DND-41 (cell line): ENCODE data around the gene PCED1B.

Source experiments
- ATAC-seq: fragments of 200-7000 bp; cut with Tn5 transposase; 3 replicates; pipeline ENCODE4 v1.9.1; 2021; ENCODE audit warnings: low read depth; ENCODE audit not compliant: insufficient read depth
- DNase-seq: peaks from one replicate; pipeline ENCODE4 v3.0.0-alpha.2; 2020
- H2AFZ ChIP-seq: 2 replicates; pipeline ENCODE4 v1.6.0; 2012; ENCODE audit warnings: low read depth, low read length
- H3K27ac ChIP-seq: 2 replicates; pipeline ENCODE4 v1.5.1; 2012; ENCODE audit warnings: low read length, inconsistent platforms
- H3K27me3 ChIP-seq: fragments of 200-600 bp; sonication (generic); 2 replicates; pipeline ENCODE4 v1.6.0; 2012; ENCODE audit warnings: low read length, mild to moderate bottlenecking, inconsistent platforms; ENCODE audit not compliant: insufficient read depth, poor library complexity
- H3K36me3 ChIP-seq: 2 replicates; pipeline ENCODE4 v1.5.1; 2012; ENCODE audit warnings: low read length, inconsistent platforms; ENCODE audit not compliant: insufficient read depth
- H3K4me1 ChIP-seq: 2 replicates; pipeline ENCODE4 v1.5.1; 2012; ENCODE audit warnings: mild to moderate bottlenecking, low read length; ENCODE audit not compliant: insufficient read depth
- H3K4me2 ChIP-seq: 2 replicates; pipeline ENCODE4 v1.6.0; 2012; ENCODE audit warnings: mild to moderate bottlenecking, moderate library complexity, low read length, inconsistent platforms; ENCODE audit not compliant: insufficient read depth
- H3K4me3 ChIP-seq, 2 experiments: fragments of 200-600 bp in 1 of 2; shearing (Covaris generic) in 1 of 2; 2 replicates each; pipeline ENCODE4 v1.5.1; 2012 to 2016; ENCODE audit warnings: inconsistent platforms in 2 of 2, low read length in 2 of 2, mild to moderate bottlenecking in 2 of 2, low read depth in 1 of 2, moderate library complexity in 1 of 2
- H3K79me2 ChIP-seq: 2 replicates; pipeline ENCODE4 v1.6.0; 2012; ENCODE audit warnings: low read length, inconsistent platforms; ENCODE audit not compliant: insufficient read depth
- H3K9ac ChIP-seq: 2 replicates; pipeline ENCODE4 v1.6.0; 2012; ENCODE audit warnings: low read depth, mild to moderate bottlenecking, inconsistent platforms, low read length, moderate library complexity
- H3K9me3 ChIP-seq: 2 replicates; pipeline ENCODE4 v1.5.1; 2012; ENCODE audit warnings: low read length, moderate library complexity, mild to moderate bottlenecking, inconsistent platforms; ENCODE audit not compliant: insufficient read depth, severe bottlenecking
- H4K20me1 ChIP-seq: 2 replicates; pipeline ENCODE4 v1.6.0; 2012; ENCODE audit warnings: low read length; ENCODE audit not compliant: insufficient read depth
- CTCF ChIP-seq: IDR thresholded peaks from 2 replicates; pipeline ENCODE4 v1.5.1; 2012; ENCODE audit warnings: borderline replicate concordance, low read length, moderate library complexity, mild to moderate bottlenecking; ENCODE audit not compliant: poor library complexity, severe bottlenecking; ENCODE audit errors: extremely low read depth
- EZH2 ChIP-seq: IDR thresholded peaks from 3 replicates; pipeline ENCODE4 v1.6.1; 2012; ENCODE audit warnings: borderline replicate concordance, low read depth, mild to moderate bottlenecking, moderate library complexity, low read length, inconsistent platforms; ENCODE audit not compliant: severe bottlenecking

Gene PCED1B

GRCh38 chr12:47238669-47239114 lies 159.3 kb downstream of the PCED1B start:
- TF ChIP-seq EZH2 (no peak), CTCF (no peak)
- no peaks in the 10 kb centered on the region for H4K20me1 ChIP-seq
- H3K27ac ChIP-seq, result no peak overlapping the region
- DNase-seq (no peak), ATAC-seq (no peak)
- no peak overlapping the region for H2AFZ ChIP-seq
- H3K9ac ChIP-seq, result no peak overlapping the region
- H3K4me3 ChIP-seq, result no peak overlapping the region
- H3K27me3 ChIP-seq, result no peaks in the 10 kb centered on the region
- no peaks in the 10 kb centered on the region for H3K36me3 ChIP-seq
- no peaks in the 10 kb centered on the region for H3K79me2 ChIP-seq
- H3K4me1 ChIP-seq, result no peaks in the 10 kb centered on the region
- no peak overlapping the region for H3K4me2 ChIP-seq
- no peaks in the 10 kb centered on the region for H3K9me3 ChIP-seq

GRCh38 chr12:47242426-47242825 lies 163.0 kb downstream of the PCED1B start:
- H3K9me3 ChIP-seq, result no peaks in the 10 kb centered on the region
- H3K27ac ChIP-seq, result no peak overlapping the region
- no peaks in the 10 kb centered on the region for H4K20me1 ChIP-seq
- no peaks in the 10 kb centered on the region for H3K36me3 ChIP-seq
- DNase-seq (no peak), ATAC-seq (no peak)
- H3K79me2 ChIP-seq, result no peaks in the 10 kb centered on the region
- H2AFZ ChIP-seq, result no peak overlapping the region
- H3K27me3 ChIP-seq, result no peaks in the 10 kb centered on the region
- TF ChIP-seq EZH2, result no peak
- TF ChIP-seq CTCF, result no peak
- no peak overlapping the region for H3K4me3 ChIP-seq
- no peak overlapping the region for H3K4me2 ChIP-seq
- no peaks in the 10 kb centered on the region for H3K4me1 ChIP-seq
- no peak overlapping the region for H3K9ac ChIP-seq

- no peak overlapping the region for H3K9ac ChIP-seq
- H3K9me3 ChIP-seq, result no peaks in the 10 kb centered on the region
- no peaks in the 10 kb centered on the region for H3K4me1 ChIP-seq
- no peaks in the 10 kb centered on the region for H4K20me1 ChIP-seq
- H3K4me2 ChIP-seq, result no peak overlapping the region
- H3K27ac ChIP-seq, result no peak overlapping the region
- H3K27me3 ChIP-seq, result no peaks in the 10 kb centered on the region
- no peaks in the 10 kb centered on the region for H3K79me2 ChIP-seq
- TF ChIP-seq CTCF (no peak), EZH2 (no peak)
- H3K4me3 ChIP-seq, result no peak overlapping the region
- ATAC-seq (no peak), DNase-seq (no peak)
- no peaks in the 10 kb centered on the region for H3K36me3 ChIP-seq
- H2AFZ ChIP-seq, result no peak overlapping the region
Measured at GRCh38 chr12:47244835-47245234, 165.4 kb downstream of the PCED1B start.

- no peaks in the 10 kb centered on the region for H3K27me3 ChIP-seq
- H3K9ac ChIP-seq, result no peak overlapping the region
- no peak overlapping the region for H3K4me2 ChIP-seq
- no peak overlapping the region for H3K4me3 ChIP-seq
- H4K20me1 ChIP-seq, result no peaks in the 10 kb centered on the region
- no peak for DNase-seq
- H3K36me3 ChIP-seq, result no peaks in the 10 kb centered on the region
- H3K79me2 ChIP-seq, result no peaks in the 10 kb centered on the region
- no peak overlapping the region for H3K27ac ChIP-seq
- no peak overlapping the region for H2AFZ ChIP-seq
- no peaks in the 10 kb centered on the region for H3K9me3 ChIP-seq
- no peak for TF ChIP-seq CTCF
- no peaks in the 10 kb centered on the region for H3K4me1 ChIP-seq
- ATAC-seq, result no peak
Measured at GRCh38 chr12:47245623-47246022, 166.2 kb downstream of the PCED1B start.
